NCI-H1694 treated with DMSO at 0.1 percent for 48 hours (cell line): ENCODE data around the gene ALPL.

ENCODE experiments used
- DNase-seq: peaks from one replicate; lab custom pipeline; 2025; lab: John Stamatoyannopoulos, UW

Gene ALPL

DNA sequence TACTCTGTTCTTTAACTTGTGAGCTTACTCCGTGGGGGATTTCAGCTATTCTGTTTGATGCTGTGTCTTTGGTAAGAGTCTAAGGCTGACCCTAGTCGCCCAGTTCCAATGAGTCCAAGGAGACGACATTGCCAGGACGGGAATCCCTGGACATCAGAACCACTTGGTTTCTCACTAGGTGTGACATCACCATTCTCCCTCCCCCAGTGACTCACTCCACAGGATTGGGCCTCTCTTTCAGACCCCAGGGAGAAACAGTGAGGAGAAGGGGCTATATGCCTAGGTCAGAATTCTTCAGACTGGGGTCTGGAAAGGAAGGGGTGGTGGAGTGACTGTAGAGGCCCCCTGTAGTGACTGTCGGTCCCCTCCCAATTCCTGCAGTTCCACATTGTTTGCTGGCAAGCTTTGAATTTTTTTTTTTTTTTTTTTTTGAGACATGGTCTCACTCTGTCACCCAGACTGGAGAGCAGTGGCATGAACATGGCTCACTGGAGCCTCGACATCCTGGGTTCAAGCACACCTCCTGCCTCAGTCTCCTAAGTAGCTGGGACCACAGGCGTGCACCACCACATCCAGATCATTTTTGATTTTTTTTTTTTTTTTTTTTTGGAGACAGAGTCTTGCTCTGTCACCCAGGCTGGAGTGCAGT is 21.3 kb downstream of the ALPL start:
- DNase-seq = no peak

DNA sequence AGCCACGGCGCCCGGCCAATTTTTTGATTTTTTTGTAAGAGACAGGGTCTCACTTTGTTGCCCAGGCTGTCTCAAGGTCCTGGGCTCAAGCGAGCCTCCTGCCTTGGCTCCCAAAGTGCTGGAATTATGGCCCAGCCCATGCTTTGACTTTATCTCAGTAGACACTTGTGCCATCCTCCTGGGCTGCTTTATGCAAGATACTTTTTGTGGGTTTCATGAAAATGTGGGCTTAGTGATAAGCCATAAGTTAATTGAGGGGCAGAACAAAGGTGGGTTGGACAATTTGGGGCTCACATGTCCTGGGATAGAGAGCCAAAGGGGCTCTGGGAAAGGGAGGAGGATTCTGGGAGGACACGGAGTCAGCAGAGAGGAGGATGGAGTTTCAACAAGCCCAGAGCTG is 22.0 kb downstream of the ALPL start:
- DNase-seq = no peak

DNA sequence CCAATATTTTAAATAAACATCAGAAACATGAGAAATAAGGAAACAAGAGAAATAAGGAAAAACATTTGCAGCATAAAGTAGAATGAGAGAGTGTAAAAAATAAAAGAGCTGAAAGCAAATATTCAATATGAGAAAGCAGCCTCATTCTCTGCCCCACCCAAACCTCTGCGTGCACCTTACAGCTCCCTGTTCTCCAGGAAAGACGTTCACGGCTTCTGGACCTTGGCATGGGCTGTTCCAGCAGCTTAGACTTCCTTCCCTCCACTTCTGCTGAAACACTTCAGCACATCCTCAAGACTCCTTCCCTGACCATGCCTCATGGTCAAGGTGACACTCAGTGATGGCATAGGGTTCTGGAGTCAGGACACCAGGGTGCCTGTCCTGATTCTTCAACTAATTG is 23.3 kb downstream of the ALPL start:
- no peak for DNase-seq

DNA sequence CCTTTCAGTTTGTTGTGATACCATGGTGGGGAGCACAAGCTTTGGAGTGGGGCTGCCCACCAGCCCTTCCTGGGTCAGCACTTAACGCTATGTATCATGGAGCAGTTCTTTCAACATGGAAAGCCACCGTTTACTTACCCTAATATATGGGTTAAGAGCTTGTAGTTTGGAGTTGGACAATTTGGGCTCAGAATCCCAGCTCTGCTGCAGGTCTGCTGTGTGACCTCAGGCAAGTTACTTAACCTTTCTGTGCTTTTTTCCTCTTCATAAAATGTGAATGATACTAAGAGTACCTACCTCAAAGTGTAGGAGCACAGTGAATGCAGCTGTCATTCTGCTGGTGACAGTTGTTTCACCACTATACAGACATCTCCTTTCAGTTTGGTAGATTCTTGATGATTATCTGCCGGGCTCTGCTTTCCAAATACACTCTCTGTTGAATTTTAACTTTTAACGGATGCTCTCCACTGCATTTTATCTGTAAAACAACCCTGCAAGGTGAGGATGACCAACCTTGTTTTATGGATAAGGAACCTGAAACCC is 23.8 kb downstream of the ALPL start:
- no peak for DNase-seq

DNA sequence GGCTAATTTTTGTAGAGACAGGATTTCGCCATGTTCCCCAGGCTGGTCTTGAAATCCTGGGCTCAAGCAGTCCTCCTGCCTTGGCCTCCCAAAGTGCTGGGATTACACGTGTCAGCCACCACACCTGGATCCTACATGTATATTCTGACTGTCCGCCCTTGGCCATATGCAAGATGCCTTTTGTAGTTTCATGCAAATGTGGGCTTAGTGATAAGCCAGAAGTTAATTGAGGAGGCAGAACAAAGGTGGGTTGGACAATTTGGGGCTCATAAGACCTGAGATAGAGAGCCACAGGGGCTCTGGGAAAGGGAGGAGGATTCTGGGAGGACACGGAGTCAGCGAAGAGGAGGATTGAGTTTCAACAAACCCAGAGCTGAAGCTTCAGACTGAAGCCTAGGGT is 24.9 kb downstream of the ALPL start:
- no peak for DNase-seq

DNA sequence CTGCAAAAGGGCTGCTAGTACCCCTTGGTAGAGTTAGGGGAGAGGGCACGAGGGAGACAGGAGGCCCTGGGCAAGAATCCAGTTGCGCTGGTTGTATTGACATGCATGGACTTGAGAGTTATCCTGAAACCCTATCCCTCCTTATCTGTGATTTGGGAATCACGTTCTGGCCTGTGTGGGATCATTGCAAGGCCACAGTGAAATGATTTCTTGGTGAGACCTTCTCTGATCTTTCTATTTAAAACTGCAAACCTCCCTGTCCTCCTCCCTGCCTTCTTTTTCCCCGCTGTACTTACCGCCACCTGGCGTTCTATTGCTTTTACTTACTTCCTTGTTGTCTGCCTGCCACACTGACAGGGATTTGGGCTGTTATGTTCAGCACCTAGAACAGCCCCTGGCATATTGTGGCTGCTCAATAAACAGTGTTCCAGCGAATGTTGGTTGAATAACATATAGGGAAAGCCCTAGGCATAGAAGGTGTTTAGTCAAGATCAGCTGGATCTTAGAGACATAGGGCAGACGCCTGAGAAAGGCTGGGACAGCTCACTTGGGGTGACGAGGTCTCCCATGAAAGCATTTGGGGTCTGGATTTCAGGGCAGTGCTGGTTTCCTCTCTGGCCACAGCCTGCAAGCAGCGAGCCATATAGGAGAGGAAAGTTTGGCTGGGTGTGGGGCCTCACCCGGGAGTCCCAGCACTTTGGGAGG is 25.6 kb downstream of the ALPL start:
- DNase-seq = peak; percentile 62

DNA sequence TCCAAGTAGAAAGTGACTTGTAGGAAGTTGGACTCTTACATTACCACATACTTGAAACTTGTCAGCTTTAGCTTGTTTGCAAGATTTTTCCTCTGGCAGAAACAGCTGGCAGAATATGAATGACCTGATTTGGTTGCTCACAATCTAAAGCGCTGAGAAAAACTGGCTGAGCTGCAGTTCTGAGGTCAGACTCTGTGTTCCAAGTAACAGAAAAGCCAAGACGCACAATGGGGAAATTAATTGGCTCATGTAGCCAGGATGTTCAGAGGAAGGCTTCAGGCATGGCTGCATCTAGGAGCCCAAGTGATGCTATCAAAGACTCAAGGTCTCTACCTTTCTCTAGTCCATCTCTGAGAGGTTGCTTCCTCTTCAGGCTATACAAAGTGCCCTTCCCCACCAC is 27.0 kb downstream of the ALPL start:
- DNase-seq = no peak

DNA sequence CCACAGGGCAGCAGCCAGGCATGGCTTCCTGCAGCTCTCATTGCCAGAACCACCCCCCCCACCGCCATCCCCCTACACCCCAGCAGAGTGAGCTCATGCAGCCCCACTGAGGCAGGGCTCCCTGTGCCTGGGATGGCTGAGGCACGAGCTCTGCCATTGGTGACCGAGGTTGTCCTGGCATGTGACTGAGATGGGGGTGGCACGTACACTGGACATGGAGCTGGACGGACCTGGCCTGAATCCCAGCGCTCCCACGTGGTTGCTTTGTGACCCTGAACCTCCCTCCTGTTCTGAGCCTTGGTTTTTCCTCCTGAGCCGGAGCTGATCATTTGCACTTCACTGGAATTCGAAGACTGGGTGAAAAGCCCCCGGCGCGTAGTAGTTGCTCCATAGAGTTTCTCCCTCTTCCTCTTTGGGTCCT is 28.3 kb downstream of the ALPL start:
- DNase-seq = no peak

DNA sequence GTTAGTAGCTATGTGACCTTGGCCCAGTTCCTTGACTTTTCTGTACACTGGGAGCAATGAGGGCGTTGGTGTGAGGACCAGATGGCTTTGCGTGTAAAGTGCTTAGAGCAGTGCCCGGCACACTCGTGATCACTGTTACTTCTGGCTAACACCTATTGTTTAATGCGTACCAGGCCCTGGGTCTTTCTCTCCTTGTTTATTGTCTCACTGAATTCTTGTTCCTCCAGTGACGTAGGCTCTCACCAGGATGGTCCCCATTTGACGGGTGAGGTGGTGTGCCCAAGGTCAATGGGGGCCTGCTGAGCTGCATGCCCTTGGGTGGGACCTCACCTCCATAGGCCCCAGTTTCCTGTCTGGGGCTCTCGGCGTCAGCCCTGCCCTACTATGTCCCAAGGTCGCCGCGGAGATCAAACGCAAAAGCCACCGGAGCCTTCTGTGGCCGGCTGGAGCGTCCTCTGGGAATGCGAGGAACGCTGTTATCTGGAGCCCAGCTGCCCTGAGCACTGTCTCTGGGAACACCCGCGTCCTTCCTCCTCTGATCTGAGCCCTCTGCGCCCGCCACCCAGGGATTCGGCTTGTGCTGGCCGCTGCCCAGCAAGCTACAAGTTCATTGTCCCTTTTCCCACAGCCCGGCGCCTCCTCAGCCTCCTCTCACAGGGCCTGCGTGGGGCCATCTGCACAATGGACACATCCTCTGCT is 28.9 kb downstream of the ALPL start:
- DNase-seq = no peak

DNA sequence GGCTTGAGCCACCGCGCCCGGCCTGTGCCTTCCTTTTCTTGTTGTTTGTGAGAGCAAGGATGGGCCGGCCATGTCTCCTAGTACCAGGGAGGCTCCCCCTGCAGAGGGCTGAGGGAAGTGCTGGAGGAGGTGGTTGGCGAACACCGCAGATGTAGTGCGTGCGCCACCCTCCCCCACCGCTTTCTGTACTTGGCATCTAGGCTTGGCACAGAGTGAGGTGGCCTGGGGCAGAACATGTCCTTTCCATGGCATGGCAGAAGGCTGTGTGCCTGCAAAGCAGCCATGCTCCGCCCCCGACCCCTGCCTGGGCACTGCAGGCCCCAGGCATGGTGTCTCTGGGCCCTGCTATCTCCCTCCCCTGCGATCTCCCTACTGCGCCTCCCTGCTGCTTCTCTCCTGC is 30.7 kb downstream of the ALPL start:
- no peak for DNase-seq

DNA sequence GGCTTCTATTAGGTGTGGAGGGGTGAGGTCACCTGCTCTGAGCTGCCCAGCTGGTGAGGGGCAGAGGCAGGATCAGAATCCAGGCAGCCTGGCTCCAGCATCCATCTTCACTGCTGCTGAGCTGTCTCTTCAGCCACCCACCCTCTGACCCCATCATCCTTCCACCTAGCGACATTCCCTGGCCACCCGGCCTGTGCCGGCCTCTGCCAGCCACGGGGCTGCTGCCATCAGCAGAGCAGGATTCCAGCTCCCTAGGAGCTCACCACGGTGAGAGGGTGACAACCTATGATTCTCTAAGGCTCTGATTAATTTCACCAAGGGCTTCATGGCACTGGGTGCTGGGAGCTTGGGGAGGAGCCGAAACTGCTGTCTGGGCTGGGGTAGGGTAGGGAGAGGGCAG is 32.1 kb downstream of the ALPL start:
- no peak for DNase-seq

DNA sequence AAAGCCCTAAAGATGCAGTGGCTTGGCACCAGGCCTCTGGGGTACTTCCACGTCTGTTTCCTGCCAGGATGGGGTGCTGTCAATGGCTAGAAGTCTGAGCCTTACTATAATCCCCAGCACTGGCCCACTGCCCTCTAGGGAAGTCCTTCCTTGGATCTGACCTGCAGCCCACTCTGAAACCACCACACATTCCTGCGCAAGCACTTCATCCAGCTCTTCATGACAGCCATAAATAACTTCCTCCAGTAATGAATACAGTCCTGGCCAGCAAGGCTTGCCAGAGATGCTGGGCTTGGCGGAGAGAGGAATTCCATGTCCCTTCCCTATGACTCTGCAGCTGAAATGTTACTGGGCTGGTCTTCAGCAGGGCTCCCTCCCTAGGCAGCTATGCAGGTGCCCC is 32.6 kb downstream of the ALPL start:
- no peak for DNase-seq

DNA sequence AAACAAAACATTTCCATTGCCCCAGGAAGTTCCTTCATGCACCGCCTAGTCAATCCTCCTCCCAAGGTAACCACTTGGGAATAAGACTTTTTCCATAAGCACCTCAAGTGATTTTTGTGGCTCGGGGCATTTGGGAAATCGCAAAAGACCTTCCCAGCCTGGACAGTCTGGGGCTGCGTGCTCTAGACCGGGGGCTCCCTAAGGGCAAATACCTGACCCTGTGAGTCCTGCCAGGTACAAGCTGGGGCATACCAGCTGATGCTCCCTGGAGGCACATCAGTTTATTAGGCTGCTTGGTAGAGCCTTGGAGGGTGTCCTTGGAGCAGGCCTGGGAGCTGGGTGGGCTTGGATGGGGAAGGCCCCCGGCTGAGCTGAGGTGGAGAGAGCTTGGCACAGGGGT is 34.4 kb downstream of the ALPL start:
- no peak for DNase-seq

DNA sequence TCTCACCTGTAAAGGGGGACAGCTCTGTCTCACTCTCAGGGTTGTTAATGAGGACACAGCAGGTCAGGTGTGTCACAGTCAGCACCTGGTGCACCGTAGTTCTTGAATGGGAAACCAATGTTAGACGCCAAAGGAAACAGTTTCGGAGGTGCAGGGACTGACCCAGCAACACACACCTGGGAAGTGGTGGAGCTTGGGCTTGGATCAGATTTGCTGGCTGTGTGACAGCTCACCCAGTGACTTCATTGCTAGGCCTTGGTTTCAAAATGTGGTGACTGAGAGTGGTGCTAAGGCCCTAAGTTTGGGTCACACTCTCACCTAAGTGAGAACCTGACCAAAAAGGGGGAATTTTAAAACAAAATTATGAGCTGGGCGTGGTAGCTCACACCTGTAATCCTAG is 34.9 kb downstream of the ALPL start:
- no peak for DNase-seq

DNA sequence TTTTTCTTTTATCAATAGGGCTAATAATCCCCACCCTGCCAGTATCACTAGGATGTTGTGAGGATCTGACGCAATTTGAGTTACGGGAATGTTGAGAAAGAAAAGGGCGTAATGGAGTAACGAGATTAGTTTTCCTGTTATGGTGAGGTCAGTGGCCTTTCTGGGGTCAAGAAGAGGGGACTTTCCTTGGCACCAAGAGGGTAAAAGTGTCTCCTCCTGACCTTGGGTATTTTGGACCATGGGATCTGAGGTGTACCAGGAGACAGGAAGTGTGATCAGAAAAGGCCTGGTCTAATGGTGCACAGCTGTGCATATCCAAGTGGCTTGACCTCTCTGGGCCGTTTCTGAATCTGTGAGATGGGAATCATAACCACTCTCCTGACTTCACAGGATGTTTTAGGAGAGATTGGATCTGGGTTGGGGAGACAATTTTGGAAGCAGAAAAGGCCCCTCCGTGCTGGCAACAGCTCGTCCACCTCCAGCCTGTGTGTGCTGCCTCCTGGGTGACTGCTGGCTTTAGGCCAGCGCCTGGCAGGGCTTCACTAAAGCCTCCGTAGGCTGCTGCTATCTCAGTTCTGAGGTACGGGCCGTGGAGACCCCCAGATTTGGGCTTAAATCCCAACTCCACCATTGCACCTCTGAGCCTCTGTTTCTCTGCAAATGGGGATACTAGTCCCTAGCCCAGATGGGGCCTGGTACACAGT is 37.1 kb downstream of the ALPL start:
- no peak for DNase-seq

DNA sequence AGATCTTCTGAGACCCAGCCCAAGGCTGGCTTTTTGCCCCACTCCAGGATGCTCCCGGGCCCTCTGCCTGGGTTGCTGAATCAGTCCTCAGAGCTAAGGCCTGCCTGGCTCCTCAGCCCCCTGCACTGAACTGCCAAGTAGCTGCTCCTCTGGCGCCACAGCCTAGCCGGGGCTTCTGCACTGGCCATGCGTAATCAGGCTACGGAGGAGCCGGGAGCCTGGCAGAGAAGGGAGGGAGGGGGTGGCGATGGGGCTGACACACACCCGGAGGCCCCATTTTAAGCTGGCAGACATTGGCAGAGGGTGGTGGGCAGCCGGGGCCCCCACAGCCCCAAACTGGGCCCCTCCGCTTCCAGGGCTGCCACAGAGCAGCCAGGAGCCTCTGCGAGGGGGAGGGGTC is 38.7 kb downstream of the ALPL start:
- no peak for DNase-seq

DNA sequence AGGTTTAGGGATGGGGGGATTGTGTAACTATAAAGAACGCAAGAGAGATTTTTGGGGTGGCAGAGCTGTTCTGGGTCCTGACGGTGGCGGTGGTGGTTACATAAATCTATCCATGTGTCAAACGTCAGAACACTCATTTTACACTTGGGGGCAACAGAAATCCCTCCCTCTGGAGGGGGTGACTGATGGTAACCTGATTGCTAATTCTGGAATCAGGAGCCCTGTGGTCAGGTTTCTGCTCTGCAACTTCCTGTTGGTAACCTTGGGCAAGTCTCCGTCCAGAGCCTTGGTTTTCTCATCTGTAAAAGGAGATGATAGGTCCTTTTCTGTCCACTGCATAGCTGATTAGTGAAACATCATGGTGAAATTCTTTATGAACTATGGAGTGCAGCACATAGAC is 40.9 kb downstream of the ALPL start:
- no peak for DNase-seq

DNA sequence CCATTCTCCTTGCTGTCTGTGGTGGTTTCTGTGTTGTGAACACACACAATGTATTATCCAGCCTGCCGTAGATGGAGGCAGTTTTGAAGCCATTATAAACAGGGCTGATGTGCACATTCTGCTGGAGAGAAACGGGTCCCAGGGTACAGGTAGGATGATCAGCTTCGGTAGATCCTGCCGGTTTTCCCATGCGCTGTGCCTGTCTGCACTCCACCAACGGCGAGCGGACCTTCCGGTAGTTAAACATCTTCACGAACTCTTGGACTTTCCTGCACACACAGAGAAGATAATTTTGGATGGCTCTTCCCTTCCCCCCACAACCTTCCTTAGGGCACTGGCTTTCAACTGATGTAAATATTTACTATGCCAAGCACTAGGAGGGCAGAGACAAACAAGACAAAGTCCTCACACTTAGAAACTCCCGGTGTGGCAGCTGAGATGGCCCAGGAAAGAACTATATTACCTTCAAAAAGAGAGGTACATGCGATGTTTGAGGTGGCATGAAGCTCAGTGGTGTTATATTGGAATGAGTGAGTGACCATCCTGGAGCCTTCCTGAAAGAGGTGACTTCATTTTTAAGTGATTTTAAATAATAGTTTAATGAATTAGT is 41.7 kb downstream of the ALPL start:
- no peak for DNase-seq

DNA sequence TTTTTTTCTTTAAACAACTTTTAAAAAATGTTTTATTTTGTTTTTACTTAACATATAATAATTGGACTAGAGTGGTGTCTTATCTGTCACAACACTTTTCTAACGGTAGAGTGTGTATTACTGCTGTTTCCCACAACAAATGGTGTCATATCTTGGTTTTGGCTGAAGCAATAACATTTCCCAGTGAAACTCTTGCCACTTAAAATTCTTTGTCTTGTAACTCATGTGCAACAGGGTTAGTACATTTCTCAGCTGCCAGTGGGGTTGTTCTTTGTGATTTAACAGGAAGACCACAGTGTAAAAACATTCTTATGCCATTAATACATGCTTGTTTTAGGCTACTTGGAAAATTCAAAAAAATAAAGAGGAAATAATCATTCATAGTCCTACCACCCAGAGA is 43.5 kb downstream of the ALPL start:
- no peak for DNase-seq

DNA sequence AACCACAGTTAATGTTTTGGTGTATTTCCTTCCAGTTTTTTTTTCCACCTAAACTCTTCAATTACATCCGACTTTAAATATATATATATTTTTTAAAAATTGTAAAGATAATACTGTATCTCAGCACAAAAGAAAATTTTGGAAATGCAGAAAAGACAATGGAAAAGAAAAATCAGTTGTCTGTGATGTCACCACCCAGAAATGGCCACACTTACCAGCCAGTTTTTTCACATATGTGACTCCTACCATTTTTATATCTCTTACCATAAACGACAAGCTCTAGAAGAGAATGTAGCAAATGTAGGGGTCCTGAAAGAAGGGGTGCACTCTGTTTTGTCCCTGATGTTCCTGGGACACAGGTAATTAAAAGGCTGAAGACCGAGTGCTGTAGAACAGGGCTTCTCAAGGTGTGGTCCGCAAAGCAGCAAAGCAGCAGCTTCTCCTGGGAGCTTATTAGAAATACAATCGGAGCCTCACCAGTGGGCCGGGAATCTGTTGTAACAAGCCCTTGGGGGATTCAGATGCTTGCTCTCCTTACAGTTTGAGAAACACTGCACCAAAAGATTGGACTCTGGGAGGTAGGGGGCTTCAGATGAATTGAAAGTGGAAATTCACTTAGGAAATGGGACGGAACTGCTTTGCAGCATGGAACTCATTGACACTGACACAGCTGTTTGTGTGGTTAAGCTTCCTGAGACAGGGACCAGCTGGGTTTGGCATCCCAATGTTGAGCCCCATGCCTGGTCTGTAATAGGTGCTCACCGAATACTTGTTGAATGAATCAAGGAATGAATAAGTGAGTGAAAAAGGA is 44.1 kb downstream of the ALPL start:
- DNase-seq = no peak
